Heart left ventricle (tissue), 13 donors: ENCODE data around the gene ANAPC5.

Experiments
- POLR2A ChIP-seq, 2 donors: fragments of 450-650 bp; IDR thresholded peaks; one replicate each; pipeline ENCODE4 v1.6.1; 2017; ENCODE audit warnings: antibody characterized with exemption in 2 of 2, mild to moderate bottlenecking in 2 of 2, moderate library complexity in 2 of 2
- TF ChIP-seq, protein P1 (sequence below), 12 donors: fragments of 200-600 bp; sonication (generic) in 4 of 12; IDR thresholded peaks; one replicate each; pipeline versions ENCODE4 v1.5.0 to v1.8.0; 2018 to 2022; ENCODE audit warnings: antibody characterized with exemption in 12 of 12, mild to moderate bottlenecking in 5 of 12
- donor health status: ischemic (EF 13 %, LVEDD 7.1; RV severe dilation, severe dysfunction).
- donor health status: DM: no; HTN: yes; CAD: no.
- donor health status: DM: no; HTN: no; CAD: no.
- donor health status: ischemic (EF 25% LVEDD 6.9; RV normal size, moderate dysfunction).
- donor health status: ischemic (EF 25% LVEDD 5.7; RV mildly dilated, moderate dysfunction).
- donor health status: ischemic (EF 35%, LVEDD 5.7; RV mildly dilated, moderate dysfunction).
- donor health status: nonischemic (EF 11% LVEDD 7.7; RV severe dilation, severe dysfunction).
- donor health status: DM: yes; HTN: yes; CAD: no.
- donor health status: PGD.
- donor health status: ischemic (EF 29% LVEDD 5.4; RV normal size, mild dysfunction).
- donor health status: nonischemic (EF 23%, LVEDD 6.1; RV moderate dilation, normal function).

- TF ChIP-seq POLR2A (IDR thresholded peaks at IDR 0.05) = no peak
- TF ChIP-seq, protein P1, sequence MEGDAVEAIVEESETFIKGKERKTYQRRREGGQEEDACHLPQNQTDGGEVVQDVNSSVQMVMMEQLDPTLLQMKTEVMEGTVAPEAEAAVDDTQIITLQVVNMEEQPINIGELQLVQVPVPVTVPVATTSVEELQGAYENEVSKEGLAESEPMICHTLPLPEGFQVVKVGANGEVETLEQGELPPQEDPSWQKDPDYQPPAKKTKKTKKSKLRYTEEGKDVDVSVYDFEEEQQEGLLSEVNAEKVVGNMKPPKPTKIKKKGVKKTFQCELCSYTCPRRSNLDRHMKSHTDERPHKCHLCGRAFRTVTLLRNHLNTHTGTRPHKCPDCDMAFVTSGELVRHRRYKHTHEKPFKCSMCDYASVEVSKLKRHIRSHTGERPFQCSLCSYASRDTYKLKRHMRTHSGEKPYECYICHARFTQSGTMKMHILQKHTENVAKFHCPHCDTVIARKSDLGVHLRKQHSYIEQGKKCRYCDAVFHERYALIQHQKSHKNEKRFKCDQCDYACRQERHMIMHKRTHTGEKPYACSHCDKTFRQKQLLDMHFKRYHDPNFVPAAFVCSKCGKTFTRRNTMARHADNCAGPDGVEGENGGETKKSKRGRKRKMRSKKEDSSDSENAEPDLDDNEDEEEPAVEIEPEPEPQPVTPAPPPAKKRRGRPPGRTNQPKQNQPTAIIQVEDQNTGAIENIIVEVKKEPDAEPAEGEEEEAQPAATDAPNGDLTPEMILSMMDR (IDR thresholded peaks at IDR 0.05) = no peak
These were observed 57.9 kb downstream of the ANAPC5 start for GRCh38 chr12:121294151-121294889.
